CD4-positive, alpha-beta memory T cell (primary cell): Measurements from ENCODE around the gene BLOC1S4. TPM values are rescaled to one million over a fixed set of nuclear protein-coding genes. Genes with fewer than 3 reads are reported as not detected.
A peak's percentile ranks its signal among the peaks of the same experiment; 100 is the strongest.

ENCODE experiments used
- CTCF ChIA-PET: fragments of 350-600 bp; sonication (Branson Sonifier 250); formaldehyde crosslinking; loops from one replicate; lab custom pipeline; 2021; ENCODE audit warnings: inconsistent platforms; ENCODE audit not compliant: partially characterized antibody; lab: Charles Lee
- POLR2A ChIA-PET: fragments of 350-600 bp; sonication (Branson Sonifier 250); formaldehyde crosslinking; loops from one replicate; lab custom pipeline; 2021; ENCODE audit not compliant: partially characterized antibody; lab: Charles Lee
- DNase-seq, 5 donors: peaks; one replicate each; pipeline versions ENCODE4 v3.0.0 to v3.0.0-alpha.2; 2020 to 2022; ENCODE audit warnings: mixed read lengths in 1 of 5
- H3K27ac ChIP-seq: one replicate; pipeline ENCODE4 v1.7.0; 2013; ENCODE audit warnings: low read depth, low read length
- H3K27me3 ChIP-seq: 2 replicates; pipeline ENCODE4 v1.7.0; 2013; ENCODE audit warnings: mild to moderate bottlenecking, low read length, moderate library complexity; ENCODE audit not compliant: insufficient read depth
- H3K36me3 ChIP-seq: 2 replicates; pipeline ENCODE4 v1.7.0; 2013; ENCODE audit warnings: mild to moderate bottlenecking, low read length, moderate library complexity; ENCODE audit not compliant: insufficient read depth
- H3K4me1 ChIP-seq: 2 replicates; pipeline ENCODE4 v1.7.0; 2013; ENCODE audit warnings: mild to moderate bottlenecking, low read length, moderate library complexity; ENCODE audit not compliant: insufficient read depth
- H3K4me3 ChIP-seq, 2 donors: one replicate each; pipeline ENCODE4 v1.7.0; 2013; ENCODE audit warnings: low read length in 2 of 2, mild to moderate bottlenecking in 1 of 2
- H3K9me3 ChIP-seq, 2 donors: one replicate each; pipeline ENCODE4 v1.7.0; 2013; ENCODE audit warnings: low read length in 2 of 2, control low read depth in 1 of 2; ENCODE audit not compliant: control insufficient read depth in 1 of 2
- H3K27ac Mint-ChIP-seq, 7 donors: one replicate each; pipeline ENCODE4 v1.8.0; 2020 to 2021; ENCODE audit warnings: mixed read lengths in 7 of 7, mild to moderate bottlenecking in 6 of 7, inconsistent platforms in 3 of 7, moderate library complexity in 3 of 7
- H3K27me3 Mint-ChIP-seq, 2 donors: one replicate each; pipeline ENCODE4 v1.8.0; 2020 to 2021; ENCODE audit warnings: mixed read lengths in 2 of 2
- H3K36me3 Mint-ChIP-seq, 2 donors: one replicate each; pipeline ENCODE4 v1.8.0; 2020 to 2021; ENCODE audit warnings: mixed read lengths in 2 of 2, inconsistent platforms in 1 of 2, mild to moderate bottlenecking in 1 of 2
- H3K4me1 Mint-ChIP-seq, 4 donors: one replicate each; pipeline ENCODE4 v1.8.0; 2020 to 2021; ENCODE audit warnings: mixed read lengths in 4 of 4, mild to moderate bottlenecking in 1 of 4
- H3K4me3 Mint-ChIP-seq, 8 donors: one replicate each; pipeline ENCODE4 v1.8.0; 2020 to 2021; ENCODE audit warnings: mixed read lengths in 8 of 8, mild to moderate bottlenecking in 7 of 8, moderate library complexity in 6 of 8, inconsistent platforms in 3 of 8
- H3K9me3 Mint-ChIP-seq, 8 donors: one replicate each; pipeline ENCODE4 v1.8.0; 2020 to 2021; ENCODE audit warnings: mixed read lengths in 8 of 8, mild to moderate bottlenecking in 5 of 8, inconsistent platforms in 3 of 8, moderate library complexity in 1 of 8
- intact Hi-C: fragments of 100-400 bp; cut with micrococcal nuclease; formaldehyde crosslinking; loops from one replicate; pipeline ENCODE4 v1.15.1; 2023
- polyA plus RNA-seq, 2 donors: library from polyadenylated mRNA; unstranded; fragments of 300-500 nt; fragmentation: Illumina TruSeq; gene quantifications; one replicate each; pipeline ENCODE4 v1.2.3, GENCODE V29; 2021
- total RNA-seq, 2 experiments: library from RNA; stranded (reverse); gene quantifications; one replicate each; pipeline ENCODE4 v1.2.3, GENCODE V29; 2021

The BLOC1S4 gene
- total and polyA plus RNA-seq, 4 experiments from 2014 or later: 35.3 to 76.2 (median 55.2) TPM

DNA sequence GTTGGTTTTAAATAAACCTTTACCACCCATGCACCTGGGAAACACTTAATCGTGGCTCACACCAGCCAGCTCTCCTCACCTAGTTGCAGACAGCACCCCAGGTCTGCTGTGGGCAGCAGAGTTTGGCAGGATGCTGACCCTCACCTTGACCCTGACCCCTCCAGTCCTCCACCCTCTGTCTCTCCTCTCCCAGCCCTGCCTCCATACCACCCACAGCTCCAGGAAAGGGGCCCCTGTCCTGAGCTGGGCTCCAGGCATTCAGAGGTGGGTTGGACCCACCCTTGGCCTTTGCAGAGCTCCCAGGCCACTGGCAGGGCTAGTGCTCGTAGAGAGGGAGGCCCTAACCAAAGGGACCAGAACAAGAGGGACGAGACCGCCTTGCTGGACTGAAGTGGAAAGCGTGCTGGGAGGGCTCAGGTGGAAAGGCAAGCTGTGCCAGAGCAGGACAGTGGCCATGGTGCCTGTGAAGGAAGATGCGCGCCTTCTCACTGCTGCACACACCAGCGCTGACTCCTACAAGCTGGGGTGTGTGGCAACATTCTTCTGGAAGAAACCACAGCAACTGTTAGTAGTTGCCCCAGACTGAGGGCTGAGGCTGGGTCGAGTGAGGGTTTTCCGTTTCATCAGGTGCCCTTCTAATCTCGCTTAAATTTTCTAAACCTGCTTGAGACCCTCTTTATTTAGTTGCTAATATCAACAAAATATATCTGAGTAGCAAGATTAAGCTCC is 32.9 kb upstream of the BLOC1S4 start:
- Histone ChIP-seq H3K27me3 (no peaks in the 10 kb centered on the region), H3K27ac (no peak overlapping the region), H3K4me3 (no peak overlapping the region), H3K4me1 (peaks cover 14% of the 10 kb centered on the region), H3K36me3 (no peaks in the 10 kb centered on the region), H3K9me3 (peaks cover 0 to 5% of the 10 kb centered on the region in 2 donors)
- intact Hi-C loops: no loop called here
- POLR2A ChIA-PET: interaction anchor here (0.8 to 17.1 kb wide), 3 partner anchors 8 to 21 kb away, joined by 3 to 1401 read pairs (median 53); partner anchors contain the start of genes BLOC1S4, MRFAP1L1 and S100P
- Mint-ChIP-seq H3K36me3 (peaks cover 29 to 34% of the 10 kb centered on the region in 2 donors), H3K27me3 (no peaks in the 10 kb centered on the region), H3K4me3 (no peak overlapping the region), H3K4me1 (peaks cover 31 to 78% (median 44%) of the 10 kb centered on the region in 4 donors), H3K9me3 (peaks cover 0 to 7% (median 4%) of the 10 kb centered on the region in 8 donors), H3K27ac (peak overlapping the region in 1 of 7 donors; percentile 57)
- no peak for DNase-seq
- CTCF ChIA-PET: interaction anchor here (1.0 to 4.5 kb wide), 6 partner anchors 8 to 34 kb away, joined by 3 to 20 read pairs (median 10); partner anchors contain the start of gene MRFAP1L1

DNA sequence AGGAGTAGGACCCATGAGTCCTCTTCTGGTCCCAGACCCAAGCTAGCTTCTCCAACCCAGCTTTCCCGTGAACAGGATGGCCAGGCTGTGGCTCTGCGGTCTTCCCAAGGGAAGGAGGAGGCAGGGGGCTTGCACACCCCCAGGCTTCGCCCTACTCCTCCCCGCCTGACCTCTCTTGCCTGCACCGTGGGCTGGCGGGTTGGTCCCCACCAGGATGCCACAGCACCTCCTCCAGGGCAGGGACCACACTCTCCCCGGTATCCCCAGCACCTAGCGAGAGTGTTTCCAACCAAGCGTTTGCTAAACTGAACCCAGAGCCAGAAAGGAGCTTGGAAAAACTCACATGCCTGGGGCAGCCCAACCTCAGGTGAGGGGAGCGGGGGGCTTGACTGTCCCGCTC is 31.3 kb upstream of the BLOC1S4 start:
- no peaks in the 10 kb centered on the region for H3K27me3 Mint-ChIP-seq
- no peak overlapping the region for H3K4me3 Mint-ChIP-seq
- peaks cover 0 to 7% (median 2%) of the 10 kb centered on the region in 8 donors for H3K9me3 Mint-ChIP-seq
- Histone ChIP-seq H3K27me3 (no peaks in the 10 kb centered on the region), H3K4me3 (no peak overlapping the region), H3K27ac (no peak overlapping the region), H3K9me3 (peaks cover 0 to 5% of the 10 kb centered on the region in 2 donors), H3K36me3 (no peaks in the 10 kb centered on the region), H3K4me1 (peaks cover 30% of the 10 kb centered on the region)
- H3K27ac Mint-ChIP-seq: peak overlapping the region in 1 of 7 donors; percentile 68
- ChIA-PET CTCF (interaction anchor here (0.6 to 3.9 kb wide), 4 partner anchors 9 to 27 kb away, joined by 3 to 20 read pairs (median 5); no protein-coding TSS in a partner anchor), POLR2A (interaction anchor here (3.8 to 17.1 kb wide), 2 partner anchors 9 to 19 kb away, joined by 53 to 1401 read pairs; partner anchors contain the start of genes BLOC1S4, MRFAP1L1 and S100P)
- peaks cover 34 to 79% (median 46%) of the 10 kb centered on the region in 4 donors for H3K4me1 Mint-ChIP-seq
- DNase-seq: no peak
- H3K36me3 Mint-ChIP-seq: peaks cover 23 to 32% of the 10 kb centered on the region in 2 donors
- intact Hi-C loops: no loop called here

DNA sequence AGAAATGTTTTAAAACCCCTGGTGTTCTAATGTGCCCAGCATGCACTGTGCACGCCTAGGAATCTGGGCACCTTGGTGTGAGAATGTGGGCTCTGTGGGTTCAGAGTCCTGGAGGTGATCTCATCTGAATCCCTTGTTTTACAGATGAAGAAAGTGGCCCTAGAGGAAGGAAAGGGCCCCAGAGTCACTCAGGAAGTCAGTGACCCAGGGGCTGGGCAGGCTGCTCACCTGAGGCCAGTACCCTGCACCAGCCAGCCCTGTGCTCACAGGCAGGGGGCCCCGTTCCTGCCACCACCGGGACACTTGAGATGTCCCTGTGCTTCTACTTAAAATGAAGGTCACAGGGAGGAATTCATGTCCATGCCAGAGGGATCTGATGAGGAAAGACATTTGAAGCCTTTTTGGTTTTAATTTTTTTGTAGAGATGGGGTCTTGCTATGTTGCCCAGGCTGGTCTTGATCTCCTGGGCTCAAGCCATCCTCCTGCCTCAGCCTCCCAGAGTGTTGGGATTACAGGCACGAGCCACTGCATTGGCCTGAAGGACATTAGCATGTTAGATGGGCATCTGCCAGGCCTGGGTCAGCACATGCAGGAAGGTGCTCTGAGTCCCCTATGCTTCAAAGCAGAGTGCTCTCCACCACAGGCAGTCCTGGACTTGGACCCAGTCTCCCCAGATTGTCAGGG is 29.7 kb upstream of the BLOC1S4 start:
- Mint-ChIP-seq H3K27ac (peak overlapping the region; percentile 66 to 97 (median 82)), H3K4me1 (peaks cover 40 to 84% (median 55%) of the 10 kb centered on the region in 4 donors), H3K36me3 (peaks cover 10 to 25% of the 10 kb centered on the region in 2 donors), H3K27me3 (no peaks in the 10 kb centered on the region), H3K4me3 (peak overlapping the region in 1 of 8 donors; percentile 69), H3K9me3 (no peaks in the 10 kb centered on the region)
- Histone ChIP-seq H3K27ac (no peak overlapping the region), H3K27me3 (no peaks in the 10 kb centered on the region), H3K9me3 (no peaks in the 10 kb centered on the region), H3K4me3 (no peak overlapping the region), H3K36me3 (no peaks in the 10 kb centered on the region), H3K4me1 (peaks cover 46% of the 10 kb centered on the region)
- DNase-seq: no peak
- intact Hi-C loops: no loop called here
- ChIA-PET CTCF (interaction anchor here (1.1 to 7.0 kb wide), 5 partner anchors 11 to 32 kb away, joined by 3 to 155 read pairs (median 52); partner anchors contain the start of gene MRFAP1L1), POLR2A (interaction anchor here (2.1 to 34.5 kb wide), 5 partner anchors 9 to 25 kb away, joined by 16 to 1401 read pairs (median 663); partner anchors contain the start of genes BLOC1S4, MRFAP1L1 and S100P)

DNA sequence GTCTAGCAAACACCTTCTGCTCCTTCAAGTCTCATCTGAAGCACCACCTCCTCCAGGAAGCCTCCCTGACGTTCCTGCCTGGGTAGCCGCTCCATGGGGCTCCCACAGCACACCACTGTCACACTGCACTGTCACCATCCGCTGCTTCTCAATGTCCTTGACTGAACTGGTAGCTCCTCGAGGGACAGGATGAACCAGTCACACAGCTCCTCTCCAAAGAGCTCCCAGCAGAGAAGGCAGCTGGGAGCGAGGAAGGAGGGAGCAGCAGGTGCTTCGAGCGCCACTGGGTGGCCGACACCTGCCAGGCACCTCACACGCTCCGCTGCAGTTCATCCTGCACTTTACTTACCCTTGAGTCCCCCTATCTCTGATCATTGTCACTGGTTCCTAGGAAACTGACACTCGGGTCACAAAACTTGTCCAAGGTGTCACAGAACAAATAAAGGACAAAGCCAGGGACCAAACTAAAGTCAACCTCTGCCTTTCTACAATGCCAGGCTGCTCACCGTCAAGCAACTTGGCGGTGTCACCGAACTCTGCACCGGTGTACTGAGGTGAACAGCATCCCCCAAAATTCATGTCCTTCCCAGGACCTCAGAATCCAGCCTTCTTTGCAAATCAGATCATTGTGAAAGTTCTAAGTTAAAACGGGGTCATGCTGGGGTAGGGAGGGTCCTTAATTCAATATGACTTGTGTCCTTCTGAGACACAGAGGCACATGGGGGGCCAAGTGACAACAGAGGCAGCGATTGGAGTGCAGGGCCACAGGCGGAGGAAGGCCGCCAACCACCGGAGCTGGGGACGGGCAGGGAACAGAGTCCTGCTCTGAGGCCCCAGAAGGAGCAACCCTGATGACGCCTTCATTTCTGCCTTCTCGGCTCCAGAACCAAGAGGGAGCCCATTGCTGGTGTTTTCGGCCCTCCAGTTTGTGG is 27.8 kb upstream of the BLOC1S4 start:
- ChIA-PET POLR2A (interaction anchor here (2.1 to 34.5 kb wide), 5 partner anchors 8 to 380 kb away, joined by 16 to 1401 read pairs (median 113); partner anchors contain the start of genes BLOC1S4, GRPEL1, MRFAP1 and MRFAP1L1), CTCF (interaction anchor here (0.9 to 7.0 kb wide), 5 partner anchors 12 to 30 kb away, joined by 3 to 155 read pairs (median 52); partner anchors contain the start of gene MRFAP1L1)
- H3K4me1 ChIP-seq: peaks cover 65% of the 10 kb centered on the region
- no peak for DNase-seq
- H3K27ac ChIP-seq: peak overlapping the region; percentile 62
- no peaks in the 10 kb centered on the region for H3K36me3 ChIP-seq
- Mint-ChIP-seq H3K4me1 (peaks cover 48 to 85% (median 65%) of the 10 kb centered on the region in 4 donors), H3K27me3 (no peaks in the 10 kb centered on the region), H3K4me3 (peak overlapping the region; percentile 87 to 97 (median 93)), H3K9me3 (no peaks in the 10 kb centered on the region), H3K27ac (peak overlapping the region; percentile 89 to 99 (median 97)), H3K36me3 (peaks cover 6 to 25% of the 10 kb centered on the region in 2 donors)
- intact Hi-C loops: no loop called here
- no peaks in the 10 kb centered on the region for H3K27me3 ChIP-seq
- H3K9me3 ChIP-seq: no peaks in the 10 kb centered on the region
- H3K4me3 ChIP-seq: peak overlapping the region; percentile 18 to 55

DNA sequence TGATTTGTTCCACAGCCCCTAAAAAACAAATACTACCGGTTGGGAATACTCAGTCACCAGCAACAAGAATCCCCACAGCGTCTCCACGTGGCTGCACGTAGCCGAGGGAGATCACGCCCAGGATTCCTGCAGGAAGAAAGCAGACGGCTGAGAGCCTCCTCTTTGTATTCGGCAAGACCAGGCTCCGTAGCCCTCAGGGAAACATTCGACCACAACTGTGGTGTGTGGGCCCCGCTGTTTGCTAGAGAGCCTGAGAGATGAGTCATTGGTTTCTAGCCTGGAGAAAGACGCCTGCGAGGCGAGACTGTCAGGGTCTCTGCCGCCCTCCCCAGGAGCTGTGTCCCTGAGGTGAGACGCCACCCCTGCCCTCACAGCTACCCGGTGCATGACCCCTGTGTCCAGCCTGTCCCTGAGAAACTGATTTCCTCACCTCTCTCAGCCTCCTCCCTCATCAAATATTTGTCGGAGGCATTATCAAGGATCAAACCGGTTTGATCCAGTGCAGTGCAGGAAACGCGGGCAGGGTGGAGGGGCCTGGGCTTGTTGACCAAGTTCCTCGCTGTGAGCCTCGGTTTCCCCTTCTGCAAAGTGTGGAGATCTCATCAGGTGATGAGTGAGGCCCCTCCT is 27.0 kb upstream of the BLOC1S4 start:
- H3K9me3 ChIP-seq: no peaks in the 10 kb centered on the region
- intact Hi-C loops: loop anchor here (1.0 kb wide), 3 partner anchors 15 to 27 kb away; partner anchors contain the start of genes BLOC1S4 and MRFAP1L1
- peak overlapping the region; percentile 18 to 55 for H3K4me3 ChIP-seq
- H3K36me3 Mint-ChIP-seq: peaks cover 6 to 25% of the 10 kb centered on the region in 2 donors
- no peaks in the 10 kb centered on the region for H3K27me3 ChIP-seq
- H3K27ac Mint-ChIP-seq: peak overlapping the region; percentile 89 to 99 (median 97)
- POLR2A ChIA-PET: interaction anchor here (0.6 to 34.5 kb wide), 8 partner anchors 11 to 380 kb away, joined by 3 to 1401 read pairs (median 12); partner anchors contain the start of genes BLOC1S4, GRPEL1, MRFAP1 and MRFAP1L1
- CTCF ChIA-PET: interaction anchor here (2.0 to 7.0 kb wide), 6 partner anchors 8 to 49 kb away, joined by 6 to 155 read pairs (median 36); partner anchors contain the start of genes MRFAP1 and MRFAP1L1
- no peaks in the 10 kb centered on the region for H3K9me3 Mint-ChIP-seq
- no peaks in the 10 kb centered on the region for H3K27me3 Mint-ChIP-seq
- peaks cover 55 to 88% (median 72%) of the 10 kb centered on the region in 4 donors for H3K4me1 Mint-ChIP-seq
- peak; percentile 60 to 92 (median 64) for DNase-seq
- peak overlapping the region; percentile 87 to 97 (median 93) for H3K4me3 Mint-ChIP-seq
- H3K27ac ChIP-seq: peak overlapping the region; percentile 62
- H3K36me3 ChIP-seq: no peaks in the 10 kb centered on the region
- H3K4me1 ChIP-seq: peaks cover 73% of the 10 kb centered on the region
